ENCODE data around the gene TOR3A. TPM values are rescaled to one million over a fixed set of nuclear protein-coding genes. Genes with fewer than 3 reads are reported as not detected.

Gene TOR3A
- total RNA-seq, 2 experiments from 2014 or later, result 41.5 to 45.1 TPM

DNA sequence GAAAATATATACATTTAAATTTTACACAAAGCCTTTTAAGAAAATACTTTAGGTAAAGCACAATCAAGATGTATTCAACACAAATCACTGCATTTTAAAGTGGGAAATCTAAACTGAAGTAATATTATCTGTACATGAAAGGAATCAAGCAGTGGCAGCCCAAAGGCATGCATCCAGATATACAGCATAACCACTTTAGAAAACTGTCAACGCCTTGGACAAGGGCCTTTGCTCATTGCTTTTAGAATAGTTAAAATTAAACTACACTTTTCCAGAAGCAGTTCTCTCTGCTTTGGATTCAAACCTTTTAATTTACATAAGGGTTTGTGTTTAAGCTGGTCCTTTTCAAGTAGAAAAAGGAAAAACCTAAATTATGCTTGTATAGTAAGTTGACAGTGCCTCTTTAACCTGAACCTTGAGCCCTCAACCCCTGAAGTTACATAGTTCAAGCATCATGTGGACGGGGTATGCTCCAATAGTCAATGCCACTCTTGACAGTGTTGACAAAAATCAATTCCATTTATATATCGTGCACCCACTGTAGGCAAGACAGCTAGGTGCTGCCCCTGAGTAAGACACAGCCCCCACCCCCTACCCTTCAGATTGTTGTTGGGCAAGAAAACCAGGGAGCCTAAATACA lies 22.9 kb downstream of the TOR3A start:
- Mint-ChIP-seq H3K4me3 (no peak overlapping the region), H3K9me3 (no peaks in the 10 kb centered on the region), H3K27ac (no peak overlapping the region), H3K4me1 (no peaks in the 10 kb centered on the region), H3K36me3 (no peaks in the 10 kb centered on the region), H3K27me3 (no peaks in the 10 kb centered on the region)
- POLR2A ChIA-PET, result no interaction called here
- no peak for DNase-seq
- ATAC-seq (ENCODE audit: low read depth), result no peak

DNA sequence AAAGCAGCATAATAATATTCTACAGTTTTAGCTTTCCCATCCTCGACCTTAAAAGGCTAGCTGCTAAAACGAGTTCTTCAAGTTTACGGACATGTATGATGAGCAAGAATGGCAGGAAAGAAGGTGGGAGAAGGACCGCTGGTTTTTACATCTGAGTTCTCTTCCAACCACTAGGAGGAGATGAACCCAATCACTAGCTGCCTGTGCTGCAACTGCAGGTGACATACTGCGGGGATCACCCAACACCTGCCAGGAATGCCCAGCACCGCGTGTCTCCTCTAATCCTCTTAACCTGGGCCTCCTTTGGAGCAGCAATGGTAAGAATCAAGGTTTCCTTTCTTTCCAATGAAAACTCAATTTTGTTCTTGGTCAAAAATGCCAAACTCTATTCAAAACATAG lies 23.5 kb downstream of the TOR3A start:
- DNase-seq, result no peak
- Mint-ChIP-seq H3K4me1 (no peaks in the 10 kb centered on the region), H3K36me3 (no peaks in the 10 kb centered on the region), H3K27me3 (no peaks in the 10 kb centered on the region), H3K4me3 (no peak overlapping the region), H3K9me3 (no peaks in the 10 kb centered on the region), H3K27ac (no peak overlapping the region)
- no peak for ATAC-seq (ENCODE audit: low read depth)
- POLR2A ChIA-PET, result no interaction called here

GRCh38 chr1:179107706-179108629 lies 26.1 kb downstream of the TOR3A start:
- DNase-seq (no peak), ATAC-seq (ENCODE audit: low read depth) (no peak)
- POLR2A ChIA-PET, result no interaction called here
- Mint-ChIP-seq H3K4me1 (no peaks in the 10 kb centered on the region), H3K9me3 (no peaks in the 10 kb centered on the region), H3K27me3 (no peaks in the 10 kb centered on the region), H3K4me3 (no peak overlapping the region), H3K36me3 (no peaks in the 10 kb centered on the region), H3K27ac (no peak overlapping the region)

DNA sequence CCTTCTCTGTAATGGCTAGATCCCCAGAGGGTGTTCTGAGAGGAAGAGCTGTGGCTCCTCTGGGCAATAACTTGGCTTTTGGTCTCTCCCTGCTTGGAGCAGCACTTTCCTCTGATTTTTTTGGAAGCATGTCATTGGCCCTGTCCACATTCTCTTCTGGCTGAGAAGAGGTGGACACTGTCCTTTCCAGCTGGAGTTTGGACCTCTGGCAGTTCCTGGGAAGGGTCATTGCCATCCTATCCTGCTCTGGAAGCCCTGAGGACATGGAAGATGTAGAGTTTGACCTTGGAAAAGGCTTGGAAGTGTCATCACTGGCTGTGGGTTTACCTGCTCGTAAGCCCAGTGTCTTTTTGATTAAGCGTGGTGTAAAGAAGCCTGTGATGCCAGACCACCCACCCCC lies 26.8 kb downstream of the TOR3A start:
- Mint-ChIP-seq H3K27me3 (no peaks in the 10 kb centered on the region), H3K4me1 (no peaks in the 10 kb centered on the region), H3K27ac (no peak overlapping the region), H3K4me3 (no peak overlapping the region), H3K36me3 (no peaks in the 10 kb centered on the region), H3K9me3 (no peaks in the 10 kb centered on the region)
- POLR2A ChIA-PET, result no interaction called here
- DNase-seq, result no peak
- no peak for ATAC-seq (ENCODE audit: low read depth)

DNA sequence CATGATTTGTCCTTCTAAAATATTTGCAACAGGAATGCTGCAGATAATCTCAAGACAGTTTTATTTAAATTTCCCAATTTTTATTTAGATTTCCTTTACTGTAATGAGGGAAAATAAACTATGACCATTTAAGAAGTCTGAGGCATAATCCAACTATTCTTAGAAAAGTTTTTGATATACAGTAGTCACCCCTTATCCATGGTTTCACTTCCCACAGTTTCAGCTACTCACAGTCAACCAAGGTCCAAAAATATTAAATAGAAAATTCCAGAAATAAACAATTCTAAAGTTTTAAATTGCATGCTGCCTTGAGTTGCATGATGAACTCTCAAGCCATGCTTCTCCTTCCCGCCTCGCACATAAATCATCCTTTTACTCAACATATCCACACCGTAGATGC lies 33.3 kb downstream of the TOR3A start:
- peaks cover 9% of the 10 kb centered on the region for H3K36me3 Mint-ChIP-seq
- DNase-seq, result no peak
- ATAC-seq (ENCODE audit: low read depth), result no peak
- no peak overlapping the region for H3K27ac Mint-ChIP-seq
- H3K4me1 Mint-ChIP-seq, result peaks cover 2% of the 10 kb centered on the region
- no peaks in the 10 kb centered on the region for H3K9me3 Mint-ChIP-seq
- no peaks in the 10 kb centered on the region for H3K27me3 Mint-ChIP-seq
- POLR2A ChIA-PET, result no interaction called here
- no peak overlapping the region for H3K4me3 Mint-ChIP-seq

GRCh38 chr1:179119513-179119912 lies 37.6 kb downstream of the TOR3A start:
- DNase-seq, result no peak
- Mint-ChIP-seq H3K27ac (no peak overlapping the region), H3K4me1 (peaks cover 2% of the 10 kb centered on the region), H3K9me3 (no peaks in the 10 kb centered on the region), H3K27me3 (no peaks in the 10 kb centered on the region), H3K4me3 (no peak overlapping the region), H3K36me3 (peaks cover 6% of the 10 kb centered on the region)
- POLR2A ChIA-PET, result no interaction called here
- no peak for ATAC-seq (ENCODE audit: low read depth)

DNA sequence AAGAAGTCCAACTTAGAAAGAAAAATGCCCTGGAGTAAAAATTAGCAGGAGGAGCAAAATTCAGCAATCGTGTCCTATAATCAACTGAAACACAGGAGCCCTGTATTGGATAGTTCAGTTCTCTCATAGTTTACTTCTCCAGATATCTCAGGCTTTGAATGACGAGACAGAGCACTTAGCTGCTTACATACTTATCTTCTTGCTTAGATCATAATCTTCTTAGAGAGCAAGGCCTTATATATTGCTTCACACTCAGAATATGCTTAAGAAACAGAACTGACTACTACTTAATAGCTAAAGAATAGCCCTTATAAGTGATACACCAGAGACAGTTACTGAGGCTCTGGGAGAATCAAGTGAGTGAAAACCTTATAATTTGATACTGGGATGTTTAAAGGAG lies 38.9 kb downstream of the TOR3A start:
- Mint-ChIP-seq H3K27ac (no peak overlapping the region), H3K36me3 (peaks cover 5% of the 10 kb centered on the region), H3K27me3 (no peaks in the 10 kb centered on the region), H3K4me3 (no peak overlapping the region), H3K9me3 (no peaks in the 10 kb centered on the region), H3K4me1 (peaks cover 5% of the 10 kb centered on the region)
- no peak for DNase-seq
- ATAC-seq (ENCODE audit: low read depth), result no peak
- POLR2A ChIA-PET, result interaction anchor here (1.6 kb wide), 1 partner anchor 173 kb away, joined by 5 read pairs; the partner anchor contains the start of gene SOAT1

DNA sequence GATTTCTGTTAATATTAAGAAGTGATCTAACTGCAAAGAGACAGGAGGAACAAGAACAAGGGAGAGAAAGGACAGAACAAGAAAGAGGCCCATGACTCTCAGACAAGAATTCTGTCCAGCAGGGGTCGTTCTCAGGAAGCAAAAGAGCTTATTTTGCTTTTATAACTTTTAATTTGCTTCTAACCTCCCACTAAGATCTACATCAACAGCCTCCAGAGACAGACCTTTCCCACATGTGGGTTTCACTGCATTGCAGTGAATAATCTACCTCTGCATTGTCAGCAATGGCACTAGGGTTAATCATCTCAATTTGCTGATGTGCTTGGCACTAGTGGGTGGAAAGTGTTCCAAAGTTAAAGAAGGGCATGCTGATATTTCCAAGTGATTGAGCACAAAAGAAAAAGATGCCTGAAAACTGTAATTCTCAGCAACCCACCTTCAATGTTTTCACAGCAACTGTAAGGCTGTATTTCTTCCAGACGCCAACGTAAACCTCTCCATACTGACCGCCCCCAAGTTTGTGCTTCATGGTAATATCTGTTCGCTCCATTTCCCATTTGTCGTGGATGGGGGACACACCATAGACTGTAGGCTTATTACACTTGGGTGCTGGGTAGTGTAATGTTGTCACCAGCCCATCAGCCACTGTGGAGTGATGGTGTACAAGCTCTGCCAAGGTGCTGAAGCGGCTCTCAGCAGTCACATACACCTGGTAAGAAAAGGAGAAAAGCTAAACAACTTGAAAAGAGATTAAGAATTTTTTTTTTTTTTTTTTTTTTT lies 39.5 kb downstream of the TOR3A start:
- Mint-ChIP-seq H3K27me3 (no peaks in the 10 kb centered on the region), H3K27ac (no peak overlapping the region), H3K9me3 (no peaks in the 10 kb centered on the region), H3K4me1 (peaks cover 3% of the 10 kb centered on the region), H3K4me3 (no peak overlapping the region), H3K36me3 (peaks cover 5% of the 10 kb centered on the region)
- ATAC-seq (ENCODE audit: low read depth), result peak; percentile 14
- no peak for DNase-seq
- POLR2A ChIA-PET, result interaction anchor here (1.6 kb wide), 1 partner anchor 173 kb away, joined by 5 read pairs; the partner anchor contains the start of gene SOAT1

- ATAC-seq (ENCODE audit: low read depth), result no peak
- no peak overlapping the region for H3K4me3 Mint-ChIP-seq
Observed at GRCh38 chr1:179124873-179125272, 43.0 kb downstream of the TOR3A start.

DNA sequence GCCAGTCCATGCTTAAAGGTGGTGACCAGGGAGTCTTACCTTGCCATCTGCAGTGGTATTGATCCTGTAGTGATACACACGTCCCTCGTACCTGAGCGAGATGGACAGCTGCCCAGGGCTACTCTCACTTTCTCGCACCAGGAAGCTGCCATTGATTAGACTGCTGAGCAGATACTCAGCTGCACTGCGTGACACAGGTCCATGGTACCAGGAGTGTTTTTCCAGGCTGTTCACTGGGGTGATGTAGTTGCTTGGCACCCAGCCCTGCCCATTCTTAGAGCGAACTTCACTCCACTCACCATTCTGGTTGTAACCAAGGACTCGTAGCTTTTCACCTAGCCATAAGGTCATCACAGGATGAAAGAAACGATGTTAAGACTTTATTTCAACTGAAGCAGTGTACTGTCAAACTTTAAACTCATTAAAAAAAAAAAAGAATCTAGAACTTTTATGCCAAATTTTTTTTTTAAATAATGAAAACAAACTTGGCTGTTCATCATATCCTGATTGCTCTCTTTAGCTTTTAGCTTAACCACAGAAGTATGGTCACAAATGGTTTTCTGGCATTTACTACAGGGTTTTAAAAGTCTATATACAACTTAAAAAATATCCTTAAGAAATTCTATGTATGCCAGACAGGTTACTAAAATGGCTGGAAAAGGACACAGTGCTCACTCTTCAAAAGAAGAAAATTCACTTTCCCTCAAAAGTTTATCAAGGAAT lies 44.6 kb downstream of the TOR3A start:
- POLR2A ChIA-PET, result interaction anchor here (0.7 to 1.4 kb wide), 3 partner anchors 45 to 168 kb away, joined by 3 to 5 read pairs (median 4); partner anchors contain the start of gene SOAT1
- ATAC-seq (ENCODE audit: low read depth) (no peak), DNase-seq (no peak)
- no peaks in the 10 kb centered on the region for H3K9me3 Mint-ChIP-seq
- peaks cover 12% of the 10 kb centered on the region for H3K36me3 Mint-ChIP-seq
- H3K27me3 Mint-ChIP-seq, result no peaks in the 10 kb centered on the region
- H3K4me1 Mint-ChIP-seq, result peaks cover 14% of the 10 kb centered on the region
- no peak overlapping the region for H3K4me3 Mint-ChIP-seq
- no peak overlapping the region for H3K27ac Mint-ChIP-seq

More at GRCh38 chr1:179124873-179125272, 43.0 kb downstream of the TOR3A start:
- Mint-ChIP-seq H3K9me3 (no peaks in the 10 kb centered on the region), H3K27me3 (no peaks in the 10 kb centered on the region), H3K27ac (no peak overlapping the region), H3K4me1 (peaks cover 11% of the 10 kb centered on the region), H3K36me3 (peaks cover 4% of the 10 kb centered on the region)
- no peak for DNase-seq
- POLR2A ChIA-PET, result no interaction called here

- POLR2A ChIA-PET, result interaction anchor here (0.7 to 1.3 kb wide), 2 partner anchors 46 to 110 kb away, joined by 3 to 4 read pairs; no protein-coding TSS in a partner anchor
- Mint-ChIP-seq H3K4me1 (peaks cover 14% of the 10 kb centered on the region), H3K27me3 (no peaks in the 10 kb centered on the region), H3K27ac (no peak overlapping the region), H3K4me3 (no peak overlapping the region), H3K9me3 (no peaks in the 10 kb centered on the region), H3K36me3 (peaks cover 12% of the 10 kb centered on the region)
- ATAC-seq (ENCODE audit: low read depth) (no peak), DNase-seq (no peak)
Observed at GRCh38 chr1:179127163-179127895, 45.5 kb downstream of the TOR3A start.

DNA sequence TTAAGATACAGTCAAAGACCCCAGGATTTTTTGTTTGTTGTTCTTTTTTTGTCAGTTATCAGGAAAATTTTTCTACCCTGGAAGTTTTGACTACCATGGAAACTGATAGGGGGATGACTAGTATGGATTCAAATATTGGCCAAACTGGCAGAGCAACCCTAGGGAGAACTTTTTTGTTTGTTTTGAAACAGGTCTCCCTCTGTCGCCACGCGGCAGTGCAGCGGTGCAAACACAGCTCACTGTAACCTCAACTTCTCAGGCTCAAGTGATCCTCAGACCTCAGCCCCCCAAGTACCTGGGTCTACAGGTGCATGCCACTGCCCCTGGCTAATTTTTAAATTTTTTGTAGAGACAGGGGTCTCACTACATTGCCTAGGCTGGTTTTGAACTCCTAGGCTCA lies 46.6 kb downstream of the TOR3A start:
- no peak for DNase-seq
- Mint-ChIP-seq H3K27ac (no peak overlapping the region), H3K9me3 (no peaks in the 10 kb centered on the region), H3K4me1 (peaks cover 14% of the 10 kb centered on the region), H3K36me3 (peaks cover 12% of the 10 kb centered on the region), H3K4me3 (no peak overlapping the region), H3K27me3 (no peaks in the 10 kb centered on the region)
- POLR2A ChIA-PET, result interaction anchor here (0.6 kb wide), 1 partner anchor 113 kb away, joined by 6 read pairs; no protein-coding TSS in a partner anchor
- ATAC-seq (ENCODE audit: low read depth), result no peak

Data from activated naive CD8-positive, alpha-beta T cell treated with anti-CD3 and anti-CD28 coated beads, Interleukin-2, amount 10 ng/mL, durations not matched to agents 7 days and 5 days (primary cell).